GM12891 (cell line): Measurements from ENCODE around the gene VPS37C.
"Not testable (repeated sequence)": the region's sequence is repeated elsewhere in the genome, so short reads cannot be mapped to it uniquely, and the experiment has no call there.

ENCODE experiments used
- DNase-seq: peaks from one replicate; pipeline ENCODE4 v3.0.0; 2011; ENCODE audit warnings: low spot score; ENCODE audit not compliant: insufficient read length
- FAIRE-seq: peaks from 2 replicates; lab custom pipeline; 2011; peaks lifted over from hg19 to GRCh38; lab: Jason Lieb, UNC
- PAX5 ChIP-seq: IDR thresholded peaks from 2 replicates; pipeline ENCODE4 v1.6.1; 2011; ENCODE audit warnings: low read length, moderate library complexity, mild to moderate bottlenecking; ENCODE audit not compliant: insufficient read depth, severe bottlenecking
- POLR2A ChIP-seq: IDR thresholded peaks from 2 replicates; pipeline ENCODE4 v1.6.1; 2011; ENCODE audit warnings: low read depth, low read length, control low read depth
- POLR2AphosphoS5 ChIP-seq: IDR thresholded peaks from 2 replicates; pipeline ENCODE4 v1.6.1; 2011; ENCODE audit warnings: low read depth, low read length, control low read depth
- POU2F2 ChIP-seq: IDR thresholded peaks from 2 replicates; pipeline ENCODE4 v1.6.1; 2011; ENCODE audit warnings: low read depth, mild to moderate bottlenecking, control low read depth, low read length, moderate library complexity
- SPI1 ChIP-seq: IDR thresholded peaks from 2 replicates; pipeline ENCODE4 v1.6.1; 2011; ENCODE audit warnings: low read depth, low read length, control low read depth
- TAF1 ChIP-seq: IDR thresholded peaks from 2 replicates; pipeline ENCODE4 v1.6.1; 2011; ENCODE audit warnings: low read depth, low read length, control low read depth

Gene VPS37C

DNA sequence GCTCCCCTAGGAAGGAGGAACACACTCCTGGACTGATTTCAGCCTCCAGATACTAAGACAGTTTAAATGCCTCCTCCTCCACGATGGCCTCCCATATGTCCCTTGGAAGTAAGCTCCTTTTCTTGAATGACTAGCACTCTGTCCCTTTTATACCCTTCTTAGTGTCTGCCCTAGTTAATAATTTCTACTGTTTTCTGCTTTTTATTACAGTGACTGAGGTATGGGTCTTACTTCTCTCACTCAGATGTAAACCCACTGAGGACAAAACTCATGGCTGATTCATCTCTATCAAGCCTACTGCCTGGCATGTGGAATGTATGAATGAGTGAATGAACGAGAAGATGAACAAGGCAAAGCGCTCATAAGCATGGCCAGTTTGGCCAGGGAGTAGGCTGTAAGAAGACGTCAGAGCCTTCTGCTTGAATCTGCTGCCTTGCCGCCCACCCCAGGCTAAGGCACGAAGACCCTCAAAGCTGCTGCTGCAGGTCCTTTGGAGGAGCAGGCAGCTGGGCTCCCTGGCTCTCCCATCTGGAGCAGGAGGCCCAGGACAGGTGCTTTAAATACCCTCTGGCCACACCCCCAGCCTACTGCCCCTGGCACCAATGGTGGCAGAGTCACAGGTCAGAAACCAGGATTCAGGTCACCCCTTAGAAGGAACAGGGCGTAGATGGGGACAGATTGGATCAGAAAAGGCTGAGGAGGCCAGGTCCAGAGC lies 33.9 kb upstream of the VPS37C start:
- no peak for TF ChIP-seq TAF1
- no peak for TF ChIP-seq SPI1
- no peak for TF ChIP-seq PAX5
- TF ChIP-seq POLR2A = no peak
- no peak for TF ChIP-seq POU2F2
- DNase-seq (no peak), FAIRE-seq (no peak)

- no peak for FAIRE-seq
- TF ChIP-seq PAX5 = no peak
- no peak for TF ChIP-seq SPI1
- TF ChIP-seq POLR2A = no peak
- no peak for TF ChIP-seq TAF1
- TF ChIP-seq POLR2AphosphoS5 = no peak
- TF ChIP-seq POU2F2 = no peak
- DNase-seq = no peak
These were observed 33.0 kb upstream of the VPS37C start for GRCh38 chr11:61194169-61194671.

- TF ChIP-seq SPI1 (no peak), TAF1 (no peak), POLR2A (no peak), POU2F2 (no peak), PAX5 (no peak), POLR2AphosphoS5 (no peak)
- no peak for DNase-seq
- no peak for FAIRE-seq
These were observed 32.4 kb upstream of the VPS37C start for GRCh38 chr11:61193596-61193995.

GRCh38 chr11:61189933-61190332 lies 28.7 kb upstream of the VPS37C start:
- TF ChIP-seq POU2F2 (no peak), POLR2AphosphoS5 (no peak), TAF1 (no peak), POLR2A (no peak)
- FAIRE-seq (no peak), DNase-seq (no peak)

- DNase-seq (peak; percentile 62), FAIRE-seq (peak; percentile 62)
- TF ChIP-seq SPI1 (no peak), POLR2AphosphoS5 (no peak), POU2F2 (peak; percentile 94), TAF1 (no peak)
These were observed 26.4 kb upstream of the VPS37C start for GRCh38 chr11:61187505-61188130.

DNA sequence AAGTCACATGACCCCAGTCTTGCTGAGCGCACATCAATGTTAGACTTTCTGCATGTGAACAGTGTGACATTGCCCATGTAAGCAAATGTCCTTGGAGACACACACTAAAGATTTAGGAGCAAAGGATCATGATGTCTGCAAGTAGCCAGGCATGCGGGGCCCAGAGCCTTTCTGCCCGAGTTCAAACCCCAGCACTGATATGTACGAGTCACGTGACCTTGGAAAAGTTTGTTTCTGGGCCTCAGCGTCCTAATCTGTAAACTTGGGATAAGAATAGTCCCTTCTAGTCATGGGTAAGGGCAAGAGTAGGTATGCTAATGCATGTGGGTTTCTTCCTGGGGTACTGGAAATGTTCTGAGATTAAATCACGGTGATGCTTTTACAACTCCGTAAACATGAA lies 25.3 kb upstream of the VPS37C start:
- DNase-seq = no peak
- TF ChIP-seq POLR2A (no peak), POLR2AphosphoS5 (no peak), POU2F2 (no peak)
- FAIRE-seq = no peak

DNA sequence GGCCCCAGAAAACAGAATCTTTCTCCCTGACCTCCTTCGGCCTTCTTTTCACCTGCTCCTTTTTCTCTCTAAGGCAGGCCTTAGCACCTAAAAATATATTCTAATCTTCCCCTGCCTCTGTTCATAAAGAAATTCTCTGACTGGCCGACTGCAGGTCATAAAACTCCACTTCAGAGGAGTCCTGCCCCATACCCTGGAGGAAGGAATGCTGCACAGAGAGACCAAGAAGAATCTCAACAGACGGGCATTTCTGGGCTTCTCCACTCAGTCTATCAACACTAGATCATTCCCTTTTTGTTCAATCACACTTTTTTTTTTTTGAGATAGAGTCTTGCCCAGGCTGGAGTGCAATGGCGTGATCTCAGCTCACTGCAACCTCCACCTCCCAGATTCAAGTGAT lies 22.4 kb upstream of the VPS37C start:
- TF ChIP-seq POLR2AphosphoS5 = no peak
- no peak for TF ChIP-seq POU2F2
- TF ChIP-seq PAX5 = no peak
- TF ChIP-seq POLR2A = no peak
- no peak for TF ChIP-seq TAF1
- no peak for TF ChIP-seq SPI1
- DNase-seq = no peak
- no peak for FAIRE-seq

GRCh38 chr11:61181489-61181888 lies 20.3 kb upstream of the VPS37C start:
- TF ChIP-seq PAX5 (no peak), POU2F2 (no peak), POLR2A (no peak), TAF1 (no peak), SPI1 (no peak), POLR2AphosphoS5 (no peak)
- FAIRE-seq (no peak), DNase-seq (no peak)

DNA sequence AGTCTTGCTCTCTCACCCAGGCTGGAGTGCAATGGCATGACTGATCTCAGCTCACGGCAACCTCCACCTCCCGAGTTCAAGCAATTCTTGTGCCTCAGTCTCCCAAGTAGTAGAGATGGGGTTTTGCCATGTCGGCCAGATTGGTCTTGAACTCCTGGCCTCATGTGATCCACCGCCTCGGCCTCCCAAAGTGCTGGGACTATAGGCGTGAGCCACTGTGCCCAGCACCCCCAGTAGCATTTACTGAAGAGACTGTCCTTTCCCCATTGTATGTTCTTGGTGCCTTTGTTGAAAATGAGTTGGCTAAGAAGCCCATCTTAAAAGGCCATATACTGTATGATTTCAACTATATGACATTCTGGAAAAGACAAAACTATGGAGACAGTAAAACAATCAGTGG lies 19.0 kb upstream of the VPS37C start:
- not testable (repeated sequence) for FAIRE-seq

DNA sequence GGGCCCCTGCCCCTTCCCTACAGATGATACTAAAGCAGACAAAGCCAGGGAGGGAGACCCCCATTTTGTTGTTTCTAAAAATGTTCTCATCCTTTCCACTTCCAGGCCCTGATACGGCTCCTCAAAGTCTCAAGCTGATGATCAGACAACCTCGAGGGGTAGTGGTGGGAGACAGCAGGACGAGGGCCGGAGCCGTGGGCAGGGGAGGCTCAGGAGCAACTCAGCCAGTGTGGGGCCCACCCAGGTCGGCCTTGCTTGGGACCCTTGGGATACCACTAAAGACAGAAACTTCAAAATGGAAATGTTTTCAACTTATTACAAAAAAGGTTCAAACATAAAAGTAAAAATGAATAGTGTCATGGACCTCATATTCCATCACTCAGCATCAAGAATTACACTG lies 15.2 kb upstream of the VPS37C start:
- no peak for TF ChIP-seq PAX5
- no peak for TF ChIP-seq POLR2A
- no peak for TF ChIP-seq SPI1
- TF ChIP-seq TAF1 = no peak
- no peak for TF ChIP-seq POLR2AphosphoS5
- TF ChIP-seq POU2F2 = no peak
- FAIRE-seq = no peak
- DNase-seq = no peak

More for the DNA sequence above, 19.0 kb upstream of the VPS37C start:
- DNase-seq = not testable (repeated sequence)
